Measurements from ENCODE around the gene HOXA4.

The HOXA4 gene

GRCh38 chr7:27109466-27110185, 20.9 kb downstream of the HOXA4 start:
- in situ Hi-C loops (cut with MboI; ENCODE audit: low sequenced_read_pairs): no loop called here

GRCh38 chr7:27108390-27109127, 22.0 kb downstream of the HOXA4 start:
- in situ Hi-C loops (cut with MboI; ENCODE audit: low sequenced_read_pairs): no loop called here

GRCh38 chr7:27107391-27108381, 22.9 kb downstream of the HOXA4 start:
- in situ Hi-C loops (cut with MboI; ENCODE audit: low sequenced_read_pairs): no loop called here

GRCh38 chr7:27106901-27107240, 23.7 kb downstream of the HOXA4 start:
- in situ Hi-C loops (cut with MboI; ENCODE audit: low sequenced_read_pairs): no loop called here

- in situ Hi-C loops (cut with MboI; ENCODE audit: low sequenced_read_pairs): no loop called here
Observed at GRCh38 chr7:27106181-27106900, 24.2 kb downstream of the HOXA4 start.

- in situ Hi-C loops (cut with MboI; ENCODE audit: low sequenced_read_pairs): no loop called here
Observed at GRCh38 chr7:27105301-27106031, 25.1 kb downstream of the HOXA4 start.

GRCh38 chr7:27104341-27105058, 26.1 kb downstream of the HOXA4 start:
- in situ Hi-C loops (cut with MboI; ENCODE audit: low sequenced_read_pairs): no loop called here

GRCh38 chr7:27103489-27104226, 26.9 kb downstream of the HOXA4 start:
- in situ Hi-C loops (cut with MboI; ENCODE audit: low sequenced_read_pairs): no loop called here

GRCh38 chr7:27102581-27103442, 27.7 kb downstream of the HOXA4 start, which contains the start of gene HOXA2:
Gene HOXA2 (minus strand): TSS chr7:27102683. CDS start chr7:27102500, 183 bp downstream.
- in situ Hi-C loops (cut with MboI; ENCODE audit: low sequenced_read_pairs): no loop called here

GRCh38 chr7:27101957-27102580, 28.5 kb downstream of the HOXA4 start:
- in situ Hi-C loops (cut with MboI; ENCODE audit: low sequenced_read_pairs): no loop called here

- in situ Hi-C loops (cut with MboI; ENCODE audit: low sequenced_read_pairs): no loop called here
Observed at GRCh38 chr7:27101171-27101956, 29.2 kb downstream of the HOXA4 start.

GRCh38 chr7:27100694-27101170, 29.8 kb downstream of the HOXA4 start:
- in situ Hi-C loops (cut with MboI; ENCODE audit: low sequenced_read_pairs): no loop called here

GRCh38 chr7:27099453-27100370, 30.8 kb downstream of the HOXA4 start:
- in situ Hi-C loops (cut with MboI; ENCODE audit: low sequenced_read_pairs): no loop called here

- in situ Hi-C loops (cut with MboI; ENCODE audit: low sequenced_read_pairs): no loop called here
Observed at GRCh38 chr7:27098578-27099451, 31.7 kb downstream of the HOXA4 start.
